Gastrocnemius medialis (tissue), 4 donors: ENCODE results near the gene GPC4. TPM values are rescaled to one million over a fixed set of nuclear protein-coding genes. Genes with fewer than 3 reads are reported as not detected.

ENCODE experiments used
- ATAC-seq, 2 donors: fragments of 150-250 bp; one replicate each; pipeline ENCODE4 v1.9.1; 2016
- DNase-seq, 2 donors: peaks; one replicate each; pipeline ENCODE4 v3.0.0-alpha.2; 2019
- H3K27ac ChIP-seq, 4 donors: fragments of 200-600 bp; sonication (generic); 1 replicate in 1 of 4; 2 replicates in 3 of 4; pipeline ENCODE4 v1.5.1; 2016 to 2018; ENCODE audit warnings: mild to moderate bottlenecking in 2 of 4, moderate library complexity in 1 of 4
- H3K27me3 ChIP-seq, 3 donors: fragments of 200-600 bp; sonication (generic) in 2 of 3; 1 replicate in 1 of 3; 2 replicates in 2 of 3; pipeline versions ENCODE4 v1.5.1 to v1.6.0; 2016 to 2019; ENCODE audit warnings: mild to moderate bottlenecking in 1 of 3, moderate library complexity in 1 of 3
- H3K36me3 ChIP-seq, 2 donors: fragments of 200-600 bp; sonication (generic) in 1 of 2; one replicate each; pipeline ENCODE4 v1.5.1; 2017 to 2018
- H3K4me1 ChIP-seq, 2 donors: fragments of 200-600 bp; sonication (generic) in 1 of 2; one replicate each; pipeline ENCODE4 v1.5.1; 2016 to 2017; ENCODE audit warnings: mild to moderate bottlenecking in 2 of 2
- H3K4me3 ChIP-seq, 4 donors: fragments of 200-600 bp; sonication (generic) in 3 of 4; 1 replicate in 1 of 4; 2 replicates in 3 of 4; pipeline ENCODE4 v1.5.1; 2016 to 2019; ENCODE audit warnings: mild to moderate bottlenecking in 2 of 4
- H3K9me3 ChIP-seq, 3 donors: fragments of 200-600 bp; sonication (generic) in 2 of 3; 1 replicate in 1 of 3; 2 replicates in 2 of 3; pipeline ENCODE4 v1.5.1; 2016 to 2019
- POLR2A ChIP-seq, 2 donors: fragments of 450-650 bp; IDR thresholded peaks; one replicate each; pipeline ENCODE4 v1.6.1; 2017; ENCODE audit warnings: antibody characterized with exemption in 2 of 2, mild to moderate bottlenecking in 2 of 2, moderate library complexity in 2 of 2
- in situ Hi-C, 4 donors: fragments of 200-750 bp; cut with MboI; loops; one replicate each; pipeline versions ENCODE4 v1.15.0 to v1.8.0; 2017; ENCODE audit warnings: low sequenced_read_pairs in 4 of 4
- intact Hi-C: fragments of 100-400 bp; cut with DNase I; formaldehyde crosslinking; loops from one replicate; pipeline ENCODE4 v1.15.1; 2023; ENCODE audit warnings: low total_unique reads
- total RNA-seq, 4 donors: library from RNA; depleted of rRNA; stranded (reverse); fragments of >200 nt; gene quantifications; one replicate each; pipeline versions ENCODE4 v1.1.0 to v1.2.3, GENCODE V29; 2016
- TF ChIP-seq, protein P1 (sequence below), 5 experiments: fragments of 450-650 bp in 3 of 5; fragments of 200-600 bp in 2 of 5; sonication (generic) in 2 of 5; IDR thresholded peaks in 4 of 5; conservative IDR thresholded peaks in 1 of 5; 1 replicate in 4 of 5; 2 replicates in 1 of 5; pipeline ENCODE4 v1.5.1; 2016 to 2019; ENCODE audit warnings: antibody characterized with exemption in 5 of 5, mild to moderate bottlenecking in 3 of 5, moderate library complexity in 3 of 5

The GPC4 gene
- total RNA-seq = 10 to 100 TPM in 2 of 4 donors, 1 to 10 TPM in 2; 3.1 to 14.9 (median 9.6) TPM

DNA sequence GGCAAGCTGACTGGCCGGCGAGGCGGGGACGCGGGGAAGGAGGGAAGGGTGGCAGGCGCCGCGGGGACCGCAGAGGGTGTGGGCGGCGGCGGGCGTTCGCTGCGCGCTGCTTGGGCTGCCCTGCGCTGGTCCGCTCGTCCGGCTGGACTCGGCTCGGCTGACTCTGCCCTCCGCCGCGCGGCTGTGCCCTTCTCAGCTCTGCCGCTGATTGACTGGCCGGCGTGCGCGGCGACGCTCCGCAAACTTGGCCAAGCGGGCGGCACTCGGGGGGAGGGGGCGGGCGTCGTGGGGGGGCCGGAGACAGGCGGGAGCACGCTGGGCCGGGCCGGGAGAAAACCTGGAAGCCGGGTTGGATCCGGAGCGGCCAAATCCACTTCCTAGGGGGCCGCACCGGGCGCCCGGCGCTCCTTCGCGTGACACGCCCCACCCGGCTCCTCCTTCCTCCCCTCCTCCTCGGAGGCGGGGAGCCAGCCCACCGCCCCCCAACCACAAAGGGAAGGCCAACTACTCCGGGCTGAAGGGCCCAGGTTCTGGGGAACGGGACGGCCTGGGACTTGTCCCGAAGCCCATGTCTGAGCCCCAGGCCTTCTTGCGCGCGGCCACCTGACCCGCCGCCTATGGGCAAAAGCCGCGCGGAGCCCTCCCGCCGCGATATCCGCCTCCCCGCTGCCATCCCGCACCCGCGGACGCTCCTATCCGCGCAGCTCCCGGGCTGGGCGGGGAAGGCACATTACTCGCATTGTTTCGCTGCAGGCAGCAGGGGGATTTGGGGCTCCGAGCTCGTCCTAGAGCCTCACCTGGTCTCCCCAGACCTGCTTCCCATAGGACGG lies at the start of gene GPC4:
GPC4 (minus strand) TSS at position 214 of the 830 bp plus-strand sequence. CDS start 524 bp downstream, outside the sequence.
- ATAC-seq (peak; percentile 78 to 81), DNase-seq (peak; percentile 53 to 70)
- H3K4me3 ChIP-seq = peak within 1 kb of the TSS; percentile 59 to 79 (median 72)
- peak; percentile 76 for TF ChIP-seq POLR2A (IDR thresholded peaks at IDR 0.05)
- TF ChIP-seq, protein P1, sequence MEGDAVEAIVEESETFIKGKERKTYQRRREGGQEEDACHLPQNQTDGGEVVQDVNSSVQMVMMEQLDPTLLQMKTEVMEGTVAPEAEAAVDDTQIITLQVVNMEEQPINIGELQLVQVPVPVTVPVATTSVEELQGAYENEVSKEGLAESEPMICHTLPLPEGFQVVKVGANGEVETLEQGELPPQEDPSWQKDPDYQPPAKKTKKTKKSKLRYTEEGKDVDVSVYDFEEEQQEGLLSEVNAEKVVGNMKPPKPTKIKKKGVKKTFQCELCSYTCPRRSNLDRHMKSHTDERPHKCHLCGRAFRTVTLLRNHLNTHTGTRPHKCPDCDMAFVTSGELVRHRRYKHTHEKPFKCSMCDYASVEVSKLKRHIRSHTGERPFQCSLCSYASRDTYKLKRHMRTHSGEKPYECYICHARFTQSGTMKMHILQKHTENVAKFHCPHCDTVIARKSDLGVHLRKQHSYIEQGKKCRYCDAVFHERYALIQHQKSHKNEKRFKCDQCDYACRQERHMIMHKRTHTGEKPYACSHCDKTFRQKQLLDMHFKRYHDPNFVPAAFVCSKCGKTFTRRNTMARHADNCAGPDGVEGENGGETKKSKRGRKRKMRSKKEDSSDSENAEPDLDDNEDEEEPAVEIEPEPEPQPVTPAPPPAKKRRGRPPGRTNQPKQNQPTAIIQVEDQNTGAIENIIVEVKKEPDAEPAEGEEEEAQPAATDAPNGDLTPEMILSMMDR (IDR thresholded peaks at IDR 0.05 in 4 of 5, conservative IDR thresholded peaks at IDR 0.05 in 1 of 5) = no peak
- peak within 1 kb of the TSS; percentile 80 to 86 (median 82) for H3K27ac ChIP-seq
- no peaks in the 10 kb centered on the region for H3K36me3 ChIP-seq
- H3K4me1 ChIP-seq = peaks cover 0 to 11% of the 10 kb centered on the region in 2 donors
- H3K9me3 ChIP-seq = no peaks in the 10 kb centered on the region
- intact Hi-C loops = loop anchor here (10.0 kb wide), 1 partner anchor 129 kb away; no protein-coding TSS in a partner anchor
- H3K27me3 ChIP-seq = no peaks in the 10 kb centered on the region
- in situ Hi-C loops = no loop called here

- ATAC-seq (no peak), DNase-seq (no peak)
- intact Hi-C loops (no loop called here), in situ Hi-C loops (no loop called here)
- Histone ChIP-seq H3K4me3 (no peak overlapping the region), H3K36me3 (no peaks in the 10 kb centered on the region), H3K9me3 (no peaks in the 10 kb centered on the region), H3K4me1 (no peaks in the 10 kb centered on the region), H3K27ac (no peak overlapping the region), H3K27me3 (no peaks in the 10 kb centered on the region)
- TF ChIP-seq, protein P1 (IDR thresholded peaks at IDR 0.05 in 4 of 5, conservative IDR thresholded peaks at IDR 0.05 in 1 of 5) = no peak
These were observed 45.9 kb upstream of the GPC4 start for GRCh38 chrX:133461231-133461630.

GRCh38 chrX:133454924-133455323 lies 39.6 kb upstream of the GPC4 start:
- in situ Hi-C loops = no loop called here
- no peak overlapping the region for H3K27ac ChIP-seq

GRCh38 chrX:133454491-133454914 lies 39.2 kb upstream of the GPC4 start:
- intact Hi-C loops = no loop called here
- no peaks in the 10 kb centered on the region for H3K36me3 ChIP-seq
- in situ Hi-C loops = no loop called here
- H3K27me3 ChIP-seq = no peaks in the 10 kb centered on the region
- TF ChIP-seq POLR2A (IDR thresholded peaks at IDR 0.05) = no peak
- TF ChIP-seq, protein P1 (IDR thresholded peaks at IDR 0.05 in 4 of 5, conservative IDR thresholded peaks at IDR 0.05 in 1 of 5) = no peak
- H3K27ac ChIP-seq = no peak overlapping the region
- DNase-seq (no peak), ATAC-seq (no peak)
- H3K9me3 ChIP-seq = no peaks in the 10 kb centered on the region
- H3K4me3 ChIP-seq = no peak overlapping the region
- H3K4me1 ChIP-seq = no peaks in the 10 kb centered on the region

More at GRCh38 chrX:133454924-133455323, 39.6 kb upstream of the GPC4 start:
- H3K4me1 ChIP-seq = no peaks in the 10 kb centered on the region
- no peaks in the 10 kb centered on the region for H3K9me3 ChIP-seq
- no peak for TF ChIP-seq POLR2A (IDR thresholded peaks at IDR 0.05)
- TF ChIP-seq, protein P1 (IDR thresholded peaks at IDR 0.05 in 4 of 5, conservative IDR thresholded peaks at IDR 0.05 in 1 of 5) = no peak
- H3K27me3 ChIP-seq = no peaks in the 10 kb centered on the region
- H3K4me3 ChIP-seq = no peak overlapping the region
- H3K36me3 ChIP-seq = no peaks in the 10 kb centered on the region
- intact Hi-C loops = no loop called here
- ATAC-seq = no peak
- DNase-seq = no peak
